Smooth muscle cell (in vitro differentiated cells): ENCODE data around the gene NPDC1. TPM values are rescaled to one million over a fixed set of nuclear protein-coding genes. Genes with fewer than 3 reads are reported as not detected.

Source experiments
- DNase-seq: peaks from one replicate; lab custom pipeline; 2025; ENCODE audit not compliant: unreplicated experiment; lab: John Stamatoyannopoulos, UW
- H2AFZ ChIP-seq: fragments of 200-600 bp; sonication (generic); 2 replicates; pipeline ENCODE4 v1.6.0; 2016; ENCODE audit warnings: antibody characterized with exemption, low read depth, mild to moderate bottlenecking
- H3F3A ChIP-seq: fragments of 200-600 bp; sonication (generic); 2 replicates; pipeline ENCODE4 v1.6.0; 2017; ENCODE audit warnings: antibody characterized with exemption, low read depth
- H3K27ac ChIP-seq: fragments of 200-600 bp; sonication (generic); 2 replicates; pipeline ENCODE4 v1.5.1; 2016; ENCODE audit warnings: low read depth, mild to moderate bottlenecking
- H3K27me3 ChIP-seq: fragments of 200-600 bp; sonication (generic); 2 replicates; pipeline ENCODE4 v1.6.1; 2016; ENCODE audit warnings: low read depth, mild to moderate bottlenecking
- H3K36me3 ChIP-seq: fragments of 200-600 bp; sonication (generic); 2 replicates; pipeline ENCODE4 v1.5.1; 2016; ENCODE audit warnings: low read depth
- H3K4me1 ChIP-seq: fragments of 200-600 bp; sonication (generic); 2 replicates; pipeline ENCODE4 v1.5.1; 2016; ENCODE audit warnings: low read depth
- H3K4me2 ChIP-seq: fragments of 200-600 bp; sonication (generic); 2 replicates; pipeline ENCODE4 v1.6.0; 2016; ENCODE audit warnings: mild to moderate bottlenecking
- H3K4me3 ChIP-seq: fragments of 200-600 bp; sonication (generic); 2 replicates; pipeline ENCODE4 v1.5.1; 2016; ENCODE audit warnings: mild to moderate bottlenecking
- H3K79me2 ChIP-seq: fragments of 200-600 bp; sonication (generic); 2 replicates; pipeline ENCODE4 v1.6.0; 2016; ENCODE audit warnings: low read depth, mild to moderate bottlenecking
- H3K9ac ChIP-seq: fragments of 200-600 bp; sonication (generic); 2 replicates; pipeline ENCODE4 v1.6.0; 2016; ENCODE audit warnings: low read depth
- H3K9me3 ChIP-seq: fragments of 200-600 bp; sonication (generic); replicated peaks from 2 replicates; pipeline ENCODE4 v1.5.1; 2016; ENCODE audit warnings: low read depth
- H4K20me1 ChIP-seq: fragments of 200-600 bp; sonication (generic); 2 replicates; pipeline ENCODE4 v1.6.0; 2016; ENCODE audit warnings: low read depth
- CTCF ChIP-seq: fragments of 200-600 bp; sonication (generic); IDR thresholded peaks from 2 replicates; pipeline ENCODE4 v1.5.1; 2017; ENCODE audit warnings: borderline replicate concordance, mild to moderate bottlenecking, antibody characterized with exemption; ENCODE audit not compliant: insufficient read depth, poor library complexity, severe bottlenecking
- WGBS: methylation state at CpG from one replicate; pipeline ENCODE4 v1.1.7; 2016; ENCODE audit warnings: low lambda C conversion rate; 5-methylcytosine and 5-hydroxymethylcytosine counted together
- polyA plus RNA-seq: library from polyadenylated mRNA; unstranded; fragments of >200 nt; fragmentation: Nextera tagmentation; extraction: Ambion mirVana; gene quantifications from 2 replicates; pipeline ENCODE4 v1.2.1, GENCODE V29; 2016
- total RNA-seq: library from RNA; depleted of rRNA; stranded (reverse); fragments of >200 nt; gene quantifications from 2 replicates; pipeline ENCODE4 v1.2.3, GENCODE V29; 2014

The NPDC1 gene
- total and polyA plus RNA-seq, 2 experiments from 2014 or later: 9.9 to 19.3 TPM

GRCh38 chr9:137058521-137059234 lies 12.7 kb upstream of the NPDC1 start:
- H3K4me3 ChIP-seq: no peak overlapping the region
- no peaks in the 10 kb centered on the region for H3F3A ChIP-seq
- H3K4me1 ChIP-seq: peaks cover 4% of the 10 kb centered on the region
- H3K36me3 ChIP-seq: no peaks in the 10 kb centered on the region
- no peak for TF ChIP-seq CTCF
- no peak overlapping the region for H2AFZ ChIP-seq
- H4K20me1 ChIP-seq: no peaks in the 10 kb centered on the region
- no peaks in the 10 kb centered on the region for H3K79me2 ChIP-seq
- no peak for DNase-seq
- no peak overlapping the region for H3K4me2 ChIP-seq
- H3K9ac ChIP-seq: no peak overlapping the region
- WGBS: 89% methylated on average over 9 of the region's 9 CpGs
- H3K27ac ChIP-seq: no peak overlapping the region
- H3K27me3 ChIP-seq: peaks cover 21% of the 10 kb centered on the region
- no peaks in the 10 kb centered on the region for H3K9me3 ChIP-seq

- H3K9ac ChIP-seq: no peak overlapping the region
- DNase-seq: no peak
- H4K20me1 ChIP-seq: no peaks in the 10 kb centered on the region
- H3K9me3 ChIP-seq: no peaks in the 10 kb centered on the region
- H3F3A ChIP-seq: no peaks in the 10 kb centered on the region
- no peaks in the 10 kb centered on the region for H3K36me3 ChIP-seq
- H3K79me2 ChIP-seq: no peaks in the 10 kb centered on the region
- TF ChIP-seq CTCF: no peak
- WGBS: 88% methylated on average over 16 of the region's 16 CpGs
- peaks cover 9% of the 10 kb centered on the region for H3K4me1 ChIP-seq
- H3K27me3 ChIP-seq: peaks cover 33% of the 10 kb centered on the region
- no peak overlapping the region for H3K27ac ChIP-seq
- H3K4me3 ChIP-seq: no peak overlapping the region
- no peak overlapping the region for H2AFZ ChIP-seq
- no peak overlapping the region for H3K4me2 ChIP-seq
Measured at GRCh38 chr9:137057545-137057944, 11.6 kb upstream of the NPDC1 start.

GRCh38 chr9:137056739-137057415 lies 10.9 kb upstream of the NPDC1 start:
- Histone ChIP-seq H3K9ac (no peak overlapping the region), H3K79me2 (no peaks in the 10 kb centered on the region), H3K27me3 (peaks cover 39% of the 10 kb centered on the region), H3K9me3 (no peaks in the 10 kb centered on the region), H2AFZ (no peak overlapping the region), H3K36me3 (no peaks in the 10 kb centered on the region), H3F3A (no peaks in the 10 kb centered on the region), H3K4me1 (peaks cover 9% of the 10 kb centered on the region), H3K27ac (no peak overlapping the region), H3K4me3 (no peak overlapping the region), H4K20me1 (no peaks in the 10 kb centered on the region), H3K4me2 (no peak overlapping the region)
- DNase-seq: no peak
- WGBS: 88% methylated on average over 17 of the region's 17 CpGs
- TF ChIP-seq CTCF: no peak
